OCI-LY7 (cell line): ENCODE data around the gene SLC25A26.

Experiments
- EZH2phosphoT487 ChIP-seq: fragments of 200-600 bp; sonication (generic); IDR thresholded peaks from 2 replicates; pipeline ENCODE4 v1.6.1; 2018; ENCODE audit warnings: low read depth, borderline replicate concordance, mild to moderate bottlenecking, mixed run types, antibody characterized with exemption, low read length, moderate library complexity, mixed read lengths
- TF ChIP-seq, protein P1 (sequence below): fragments of 200-600 bp; sonication (generic); conservative IDR thresholded peaks from 2 replicates; pipeline ENCODE4 v1.5.1; 2014; ENCODE audit warnings: mild to moderate bottlenecking, antibody characterized with exemption, low read length, moderate library complexity, mixed read lengths

DNA sequence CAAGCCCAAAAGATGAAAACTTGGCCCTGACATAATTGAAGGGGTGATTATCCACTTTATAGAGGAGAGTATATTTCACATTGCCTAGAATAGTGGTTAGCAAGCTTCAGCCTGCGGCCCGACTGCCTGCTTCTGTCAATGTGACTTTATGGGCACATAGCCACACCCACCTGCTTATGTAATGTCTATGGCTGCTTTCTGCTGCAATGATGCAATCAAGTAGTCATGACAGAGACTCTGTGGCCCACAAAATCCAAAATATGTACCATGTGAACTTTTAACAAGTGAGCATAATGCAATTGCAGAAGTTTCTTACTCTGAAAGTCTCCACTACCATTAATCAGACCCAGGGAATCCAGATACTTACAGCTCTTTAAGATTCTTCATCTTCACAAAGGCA, 176.9 kb downstream of the SLC25A26 start:
- TF ChIP-seq, protein P1, sequence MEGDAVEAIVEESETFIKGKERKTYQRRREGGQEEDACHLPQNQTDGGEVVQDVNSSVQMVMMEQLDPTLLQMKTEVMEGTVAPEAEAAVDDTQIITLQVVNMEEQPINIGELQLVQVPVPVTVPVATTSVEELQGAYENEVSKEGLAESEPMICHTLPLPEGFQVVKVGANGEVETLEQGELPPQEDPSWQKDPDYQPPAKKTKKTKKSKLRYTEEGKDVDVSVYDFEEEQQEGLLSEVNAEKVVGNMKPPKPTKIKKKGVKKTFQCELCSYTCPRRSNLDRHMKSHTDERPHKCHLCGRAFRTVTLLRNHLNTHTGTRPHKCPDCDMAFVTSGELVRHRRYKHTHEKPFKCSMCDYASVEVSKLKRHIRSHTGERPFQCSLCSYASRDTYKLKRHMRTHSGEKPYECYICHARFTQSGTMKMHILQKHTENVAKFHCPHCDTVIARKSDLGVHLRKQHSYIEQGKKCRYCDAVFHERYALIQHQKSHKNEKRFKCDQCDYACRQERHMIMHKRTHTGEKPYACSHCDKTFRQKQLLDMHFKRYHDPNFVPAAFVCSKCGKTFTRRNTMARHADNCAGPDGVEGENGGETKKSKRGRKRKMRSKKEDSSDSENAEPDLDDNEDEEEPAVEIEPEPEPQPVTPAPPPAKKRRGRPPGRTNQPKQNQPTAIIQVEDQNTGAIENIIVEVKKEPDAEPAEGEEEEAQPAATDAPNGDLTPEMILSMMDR = no peak
- no peak for TF ChIP-seq EZH2phosphoT487
